ENCODE measurements around the gene VPS35L.

DNA sequence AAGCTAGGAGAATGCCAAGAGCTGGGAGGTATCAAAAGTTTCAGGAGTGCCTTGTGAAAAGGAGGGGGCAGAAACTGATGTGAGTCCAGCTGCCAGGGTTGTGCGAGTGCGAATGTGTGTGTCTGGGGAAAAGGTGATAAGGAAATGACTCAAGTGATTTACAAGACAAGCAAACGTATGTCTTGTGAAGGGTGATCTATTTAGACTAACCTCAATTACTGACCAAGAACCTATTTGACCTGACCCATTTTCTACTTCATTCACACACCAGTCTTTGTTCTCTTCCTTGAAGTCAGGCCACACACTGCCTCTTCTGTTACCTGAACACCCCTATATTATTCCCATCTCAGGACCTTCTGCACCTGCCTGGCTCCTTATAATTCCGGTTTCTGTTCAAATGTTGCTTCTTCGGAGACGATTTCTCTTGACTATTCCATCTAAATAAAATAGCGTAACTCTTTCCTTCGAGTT, 34.6 kb upstream of the VPS35L start:
- no peak for TF ChIP-seq EZH2phosphoT487 (IDR thresholded peaks at IDR 0.05; ENCODE audit: unreplicated experiment)
- TF ChIP-seq, protein P1, sequence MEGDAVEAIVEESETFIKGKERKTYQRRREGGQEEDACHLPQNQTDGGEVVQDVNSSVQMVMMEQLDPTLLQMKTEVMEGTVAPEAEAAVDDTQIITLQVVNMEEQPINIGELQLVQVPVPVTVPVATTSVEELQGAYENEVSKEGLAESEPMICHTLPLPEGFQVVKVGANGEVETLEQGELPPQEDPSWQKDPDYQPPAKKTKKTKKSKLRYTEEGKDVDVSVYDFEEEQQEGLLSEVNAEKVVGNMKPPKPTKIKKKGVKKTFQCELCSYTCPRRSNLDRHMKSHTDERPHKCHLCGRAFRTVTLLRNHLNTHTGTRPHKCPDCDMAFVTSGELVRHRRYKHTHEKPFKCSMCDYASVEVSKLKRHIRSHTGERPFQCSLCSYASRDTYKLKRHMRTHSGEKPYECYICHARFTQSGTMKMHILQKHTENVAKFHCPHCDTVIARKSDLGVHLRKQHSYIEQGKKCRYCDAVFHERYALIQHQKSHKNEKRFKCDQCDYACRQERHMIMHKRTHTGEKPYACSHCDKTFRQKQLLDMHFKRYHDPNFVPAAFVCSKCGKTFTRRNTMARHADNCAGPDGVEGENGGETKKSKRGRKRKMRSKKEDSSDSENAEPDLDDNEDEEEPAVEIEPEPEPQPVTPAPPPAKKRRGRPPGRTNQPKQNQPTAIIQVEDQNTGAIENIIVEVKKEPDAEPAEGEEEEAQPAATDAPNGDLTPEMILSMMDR (conservative IDR thresholded peaks at IDR 0.05; ENCODE audit: low read depth in 2 of 2) = no peak
- no peak for TF ChIP-seq NANOG (IDR thresholded peaks at IDR 0.05; ENCODE audit: borderline replicate concordance)
- TF ChIP-seq CREB1 (CRISPR knock-in tag; IDR thresholded peaks at IDR 0.05; ENCODE audit: low read depth) = no peak
